RWPE2 (cell line): Measurements from ENCODE around the gene REPIN1.

Source experiments
- ATAC-seq: fragments of 200-7000 bp; cut with Tn5 transposase; 3 replicates; pipeline ENCODE4 v1.9.1; 2021; ENCODE audit warnings: low read depth
- DNase-seq: peaks from one replicate; pipeline ENCODE4 v3.0.0-alpha.2; 2020; ENCODE audit warnings: low spot score
- H3K27ac ChIP-seq: fragments of 450-650 bp; 2 replicates; pipeline ENCODE4 v1.5.1; 2017; ENCODE audit warnings: mild to moderate bottlenecking; ENCODE audit not compliant: poor library complexity, severe bottlenecking
- H3K27me3 ChIP-seq: fragments of 250-450 bp; sonication (Bioruptor Pico); 2 replicates; pipeline ENCODE4 v1.5.1; 2021; ENCODE audit warnings: mild to moderate bottlenecking, moderate library complexity; ENCODE audit not compliant: insufficient read depth, poor library complexity, severe bottlenecking
- H3K36me3 ChIP-seq: fragments of 250-450 bp; sonication (Bioruptor Pico); 2 replicates; pipeline ENCODE4 v1.5.1; 2020; ENCODE audit warnings: low read depth, mild to moderate bottlenecking, moderate library complexity
- H3K4me1 ChIP-seq: fragments of 250-450 bp; sonication (Bioruptor Pico); 2 replicates; pipeline ENCODE4 v1.5.1; 2021; ENCODE audit warnings: mild to moderate bottlenecking, moderate library complexity; ENCODE audit not compliant: insufficient read depth, poor library complexity, severe bottlenecking
- H3K4me3 ChIP-seq: fragments of 250-450 bp; sonication (Bioruptor Pico); 2 replicates; pipeline ENCODE4 v1.5.1; 2021; ENCODE audit warnings: mild to moderate bottlenecking, moderate library complexity; ENCODE audit not compliant: severe bottlenecking
- H3K9me3 ChIP-seq: fragments of 250-450 bp; sonication (Bioruptor Pico); 2 replicates; pipeline ENCODE4 v1.5.1; 2021; ENCODE audit warnings: mild to moderate bottlenecking, moderate library complexity; ENCODE audit not compliant: severe bottlenecking
- CTCF ChIP-seq: fragments of 450-650 bp; IDR thresholded peaks from one replicate; pipeline ENCODE4 v1.5.1; 2017; ENCODE audit warnings: mild to moderate bottlenecking, moderate library complexity; ENCODE audit not compliant: poor library complexity, severe bottlenecking

REPIN1 gene

GRCh38 chr7:150399421-150400007, 30.9 kb downstream of the REPIN1 start:
- Histone ChIP-seq H3K27ac (no peak overlapping the region), H3K36me3 (no peaks in the 10 kb centered on the region), H3K4me1 (peaks cover 14% of the 10 kb centered on the region), H3K4me3 (no peak overlapping the region), H3K27me3 (no peaks in the 10 kb centered on the region), H3K9me3 (no peaks in the 10 kb centered on the region)
- no peak for TF ChIP-seq CTCF
- DNase-seq: no peak
- peak; percentile 11; the same call in 2 of the 3 replicates for ATAC-seq

- DNase-seq (no peak), ATAC-seq (peak; percentile 62)
- Histone ChIP-seq H3K27ac (no peak overlapping the region), H3K4me1 (peaks cover 14% of the 10 kb centered on the region), H3K4me3 (no peak overlapping the region), H3K27me3 (no peaks in the 10 kb centered on the region), H3K36me3 (no peaks in the 10 kb centered on the region), H3K9me3 (no peaks in the 10 kb centered on the region)
- TF ChIP-seq CTCF: no peak
Measured at GRCh38 chr7:150400008-150400787, 31.6 kb downstream of the REPIN1 start.

GRCh38 chr7:150400788-150401423, 32.3 kb downstream of the REPIN1 start:
- no peaks in the 10 kb centered on the region for H3K36me3 ChIP-seq
- no peak overlapping the region for H3K27ac ChIP-seq
- no peak for TF ChIP-seq CTCF
- peaks cover 14% of the 10 kb centered on the region for H3K4me1 ChIP-seq
- H3K4me3 ChIP-seq: no peak overlapping the region
- no peaks in the 10 kb centered on the region for H3K27me3 ChIP-seq
- ATAC-seq (no peak), DNase-seq (no peak)
- no peaks in the 10 kb centered on the region for H3K9me3 ChIP-seq

GRCh38 chr7:150401424-150401790, 32.8 kb downstream of the REPIN1 start:
- Histone ChIP-seq H3K4me3 (no peak overlapping the region), H3K9me3 (no peaks in the 10 kb centered on the region), H3K27me3 (no peaks in the 10 kb centered on the region), H3K27ac (no peak overlapping the region), H3K4me1 (peaks cover 14% of the 10 kb centered on the region), H3K36me3 (no peaks in the 10 kb centered on the region)
- TF ChIP-seq CTCF: no peak
- DNase-seq (no peak), ATAC-seq (no peak)
